ENCODE measurements around the gene LY6G5B.

LY6G5B gene, protein sequence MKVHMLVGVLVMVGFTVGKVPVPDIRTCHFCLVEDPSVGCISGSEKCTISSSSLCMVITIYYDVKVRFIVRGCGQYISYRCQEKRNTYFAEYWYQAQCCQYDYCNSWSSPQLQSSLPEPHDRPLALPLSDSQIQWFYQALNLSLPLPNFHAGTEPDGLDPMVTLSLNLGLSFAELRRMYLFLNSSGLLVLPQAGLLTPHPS

DNA sequence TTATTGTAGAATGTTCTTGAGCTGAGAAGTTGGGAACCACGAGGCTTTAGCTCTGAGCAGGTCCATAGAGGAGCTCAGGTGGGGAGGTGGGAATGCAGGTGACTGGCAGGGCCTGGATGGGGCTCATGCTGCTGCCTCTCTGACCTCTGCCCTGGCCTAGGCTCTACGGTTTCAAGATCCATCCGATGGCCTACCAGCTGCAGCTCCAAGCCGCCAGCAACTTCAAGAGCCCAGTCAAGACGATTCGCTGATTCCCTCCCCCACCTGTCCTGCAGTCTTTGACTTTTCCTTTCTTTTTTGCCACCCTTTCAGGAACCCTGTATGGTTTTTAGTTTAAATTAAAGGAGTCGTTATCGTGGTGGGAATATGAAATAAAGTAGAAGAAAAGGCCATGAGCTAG lies at the start of gene LY6G5B:
TSS of gene LY6G5B (plus strand) at position 301 of the 400 bp plus-strand sequence. CDS start 975 bp downstream, outside the sequence.
- no peak within 1 kb of the TSS for H3K27ac ChIP-seq
- no peak for DNase-seq (ENCODE audit: low read depth, low spot score)

DNA sequence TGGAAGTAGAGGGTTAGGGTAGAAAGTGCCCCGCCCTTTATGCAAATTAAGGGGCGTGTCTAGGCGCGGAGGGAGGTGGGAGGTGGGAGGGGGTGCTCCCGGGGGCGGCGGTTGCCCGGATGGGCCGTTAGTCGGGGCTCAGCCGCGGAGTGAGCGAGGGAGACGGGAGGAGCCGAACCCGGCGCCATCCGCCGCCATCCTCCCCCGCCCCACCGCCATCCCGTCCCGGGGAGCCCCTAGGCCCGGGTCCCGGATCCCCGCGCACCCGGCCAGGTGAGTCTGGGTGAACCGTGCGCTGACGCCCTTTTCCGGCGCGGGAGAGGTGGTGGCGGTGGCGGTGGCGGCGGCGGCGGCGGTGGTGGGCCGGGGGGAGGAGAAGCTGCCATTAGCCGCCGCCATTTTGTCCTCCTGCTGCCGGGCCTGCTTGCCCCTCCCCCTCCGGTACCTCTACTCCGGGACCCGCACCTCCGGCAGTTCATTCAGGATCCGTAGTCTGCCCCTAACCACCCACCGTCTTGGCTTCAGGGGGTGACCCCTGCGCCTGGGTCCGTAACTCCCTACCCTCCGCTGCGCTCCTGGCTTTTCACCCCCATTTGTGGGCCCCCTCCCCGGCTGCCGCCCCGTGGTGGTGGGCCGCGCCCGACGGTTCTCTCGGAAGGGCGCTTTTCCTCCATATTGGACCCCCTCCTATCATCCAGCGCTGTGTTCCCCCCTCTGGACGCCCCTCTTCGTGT lies 49.0 kb upstream of the LY6G5B start, which contains the start of gene PRRC2A:
TSS of gene PRRC2A (plus strand) at position 130 of the 734 bp plus-strand sequence. CDS start 2,075 bp downstream, outside the sequence.
- DNase-seq (ENCODE audit: low read depth, low spot score), result no peak
- peak within 1 kb of the TSS; percentile 91 for H3K27ac ChIP-seq

DNA sequence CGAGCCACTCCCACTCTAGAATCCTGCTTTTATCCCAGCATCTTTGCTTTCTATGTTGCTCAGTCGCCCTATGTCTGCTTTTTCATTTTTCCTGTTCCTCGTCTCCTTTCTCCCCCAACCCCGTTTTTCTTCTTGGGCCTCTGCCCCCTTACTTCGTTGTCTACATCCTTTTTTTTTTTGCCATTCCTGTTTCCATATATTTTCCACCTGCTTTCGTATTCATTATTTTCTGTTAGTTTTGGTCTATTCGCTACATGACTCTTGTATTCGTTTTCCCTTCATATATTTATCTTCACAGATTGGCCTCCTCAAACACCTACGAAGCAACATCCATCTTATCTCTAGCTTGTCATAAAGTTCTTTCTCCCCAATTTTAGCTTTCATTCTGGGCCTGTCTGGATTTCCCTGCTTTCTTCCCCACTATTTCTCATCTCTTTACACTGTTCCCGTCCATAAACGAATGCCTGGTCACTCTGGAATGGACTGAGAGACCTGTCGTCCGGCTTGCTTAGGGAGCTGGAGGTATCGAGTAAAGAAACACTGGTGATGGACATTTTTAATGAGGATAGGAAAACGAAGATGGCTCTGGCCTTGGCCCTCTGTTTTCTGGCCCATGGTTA lies 48.3 kb upstream of the LY6G5B start:
- H3K27ac ChIP-seq, result peak overlapping the region; percentile 91
- DNase-seq (ENCODE audit: low read depth, low spot score), result no peak

DNA sequence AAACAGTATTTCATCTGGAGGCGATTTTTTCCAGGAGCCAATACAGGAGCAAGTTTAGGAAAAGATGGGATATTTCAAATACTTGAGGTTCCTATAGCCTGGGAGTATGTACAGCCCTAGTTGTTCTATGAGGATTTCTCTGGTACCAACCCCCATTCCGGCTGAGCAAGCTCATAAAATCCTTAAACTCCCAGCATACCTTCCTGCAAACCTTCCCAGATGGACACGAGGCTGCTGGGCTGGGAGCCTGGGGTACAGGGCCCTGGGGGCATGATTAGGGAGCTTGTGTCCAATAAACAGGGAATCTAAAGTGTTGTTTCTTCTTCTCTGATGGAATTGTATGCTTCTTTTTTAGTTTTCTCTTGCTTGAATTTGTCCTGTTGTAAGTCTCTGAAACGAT lies 47.8 kb upstream of the LY6G5B start:
- no peak for DNase-seq (ENCODE audit: low read depth, low spot score)
- H3K27ac ChIP-seq, result peak overlapping the region; percentile 91

DNA sequence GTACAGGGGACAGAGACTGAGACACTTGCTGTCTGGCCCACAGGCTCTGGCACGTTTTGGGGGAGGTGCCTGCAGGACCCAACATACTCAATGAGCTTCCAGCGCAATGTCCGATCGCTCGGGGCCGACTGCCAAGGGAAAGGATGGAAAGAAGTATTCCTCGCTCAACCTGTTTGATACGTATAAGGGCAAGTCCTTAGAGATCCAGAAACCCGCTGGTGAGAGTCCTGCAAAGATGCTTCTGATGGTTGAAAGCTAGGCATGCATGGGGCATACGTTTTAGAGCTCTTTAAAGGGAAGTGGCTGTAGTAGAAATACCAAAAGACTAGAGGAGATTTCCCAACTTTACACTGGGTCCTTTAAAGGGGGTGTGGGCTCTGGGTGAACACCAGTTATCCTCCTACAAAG lies 47.1 kb upstream of the LY6G5B start:
- H3K27ac ChIP-seq, result peak overlapping the region; percentile 91

DNA sequence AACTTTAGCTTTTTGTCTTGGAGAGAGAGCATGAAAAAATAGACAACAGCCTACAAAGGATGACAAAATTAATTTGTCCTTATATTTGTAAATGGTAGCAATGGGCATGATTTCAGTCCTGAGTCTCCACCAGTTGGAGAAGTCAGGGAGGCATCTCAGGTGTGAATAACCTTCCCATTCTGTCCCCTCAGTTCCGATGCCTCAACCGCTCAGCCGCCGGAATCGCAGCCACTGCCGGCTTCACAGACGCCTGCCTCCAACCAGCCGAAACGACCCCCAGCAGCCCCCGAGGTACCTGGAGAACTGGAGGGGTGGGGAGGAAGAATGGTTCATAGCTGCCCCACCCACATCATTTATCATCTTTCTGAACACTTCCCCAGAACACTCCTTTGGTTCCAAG lies 45.7 kb upstream of the LY6G5B start:
- no peak overlapping the region for H3K27ac ChIP-seq
- DNase-seq (ENCODE audit: low read depth, low spot score), result no peak

More for the DNA sequence above, 47.1 kb upstream of the LY6G5B start:
- DNase-seq (ENCODE audit: low read depth, low spot score), result no peak

DNA sequence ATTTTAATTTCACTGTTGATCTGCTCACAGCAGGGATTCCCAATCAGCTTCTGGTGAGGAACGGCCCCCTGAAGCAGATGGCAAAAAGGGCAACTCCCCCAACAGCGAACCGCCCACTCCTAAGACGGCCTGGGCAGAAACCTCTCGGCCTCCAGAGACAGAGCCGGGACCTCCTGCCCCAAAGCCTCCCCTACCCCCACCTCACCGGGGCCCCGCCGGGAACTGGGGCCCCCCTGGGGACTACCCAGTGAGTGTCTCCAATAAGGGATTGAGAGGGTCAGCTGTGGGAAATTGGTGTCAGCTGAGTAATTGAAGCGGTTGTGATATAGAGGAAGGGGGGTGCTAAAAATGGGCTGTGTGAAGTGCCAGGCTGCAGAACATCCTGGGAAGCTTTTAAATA lies 42.8 kb upstream of the LY6G5B start:
- no peak for DNase-seq (ENCODE audit: low read depth, low spot score)
- no peak overlapping the region for H3K27ac ChIP-seq

DNA sequence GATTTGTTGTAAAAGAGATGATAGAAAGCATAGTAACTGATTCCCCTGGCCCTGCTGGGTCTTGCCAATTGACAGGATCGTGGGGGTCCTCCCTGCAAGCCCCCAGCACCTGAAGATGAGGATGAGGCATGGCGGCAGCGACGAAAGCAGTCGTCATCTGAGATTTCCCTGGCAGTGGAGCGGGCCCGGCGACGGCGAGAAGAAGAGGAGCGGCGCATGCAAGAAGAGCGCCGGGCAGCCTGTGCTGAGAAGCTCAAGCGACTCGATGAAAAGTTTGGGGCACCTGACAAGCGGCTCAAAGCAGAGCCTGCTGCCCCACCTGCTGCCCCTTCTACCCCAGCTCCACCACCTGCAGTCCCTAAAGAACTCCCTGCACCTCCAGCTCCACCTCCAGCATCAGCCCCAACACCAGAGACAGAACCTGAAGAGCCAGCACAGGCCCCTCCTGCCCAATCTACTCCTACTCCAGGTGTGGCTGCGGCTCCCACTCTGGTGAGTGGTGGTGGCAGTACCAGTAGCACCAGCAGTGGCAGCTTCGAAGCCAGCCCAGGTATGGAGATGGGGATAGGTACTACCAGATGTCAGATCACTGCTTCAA lies 42.0 kb upstream of the LY6G5B start:
- H3K27ac ChIP-seq, result no peak overlapping the region
- no peak for DNase-seq (ENCODE audit: low read depth, low spot score)

DNA sequence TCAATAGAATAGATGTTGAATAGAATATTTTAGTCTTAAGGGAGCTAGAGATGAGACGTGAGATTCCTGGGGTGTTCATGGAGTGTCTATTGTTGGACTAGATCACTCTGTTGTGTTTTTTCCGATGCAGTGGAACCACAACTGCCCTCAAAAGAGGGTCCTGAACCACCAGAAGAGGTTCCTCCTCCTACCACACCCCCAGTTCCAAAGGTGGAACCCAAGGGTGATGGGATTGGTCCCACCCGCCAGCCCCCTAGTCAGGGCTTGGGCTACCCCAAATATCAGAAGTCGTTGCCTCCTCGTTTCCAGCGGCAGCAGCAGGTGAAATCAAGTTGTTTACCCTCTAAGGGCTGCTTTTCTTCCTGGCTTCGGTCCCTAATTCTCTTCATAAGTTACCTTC lies 40.8 kb upstream of the LY6G5B start:
- no peak overlapping the region for H3K27ac ChIP-seq

DNA sequence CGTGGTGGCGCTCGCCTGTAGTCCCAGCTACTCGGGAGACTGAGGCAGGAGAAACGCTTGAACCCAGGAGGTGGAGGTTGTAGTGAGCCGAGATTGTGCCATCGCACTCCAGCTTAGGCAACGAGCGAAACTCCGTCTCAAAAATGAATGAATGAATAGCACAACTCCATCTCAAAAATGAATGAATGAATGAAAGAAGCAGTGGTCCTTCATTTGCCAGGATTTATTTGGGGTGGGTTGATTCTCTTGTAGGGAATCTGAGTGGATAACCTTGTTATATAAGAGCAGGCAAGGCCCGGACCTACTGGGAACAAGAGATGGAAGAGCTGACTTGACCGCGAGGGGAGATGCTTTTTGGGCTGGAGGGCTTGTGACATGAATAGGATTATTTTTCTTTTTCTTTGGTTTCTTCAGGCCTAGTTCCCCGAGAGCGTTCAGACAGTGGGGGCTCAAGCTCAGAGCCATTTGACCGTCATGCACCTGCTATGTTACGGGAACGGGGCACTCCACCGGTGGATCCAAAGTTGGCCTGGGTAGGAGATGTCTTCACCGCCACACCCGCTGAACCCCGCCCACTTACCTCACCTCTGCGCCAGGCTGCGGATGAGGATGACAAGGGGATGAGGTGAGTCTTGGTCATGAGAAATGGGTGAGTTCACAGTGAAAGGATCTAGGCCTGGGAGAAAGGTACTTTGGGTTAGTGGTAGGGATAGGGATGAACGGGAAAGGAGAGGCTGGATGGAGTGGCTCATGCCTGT lies 39.4 kb upstream of the LY6G5B start:
- no peak overlapping the region for H3K27ac ChIP-seq
- no peak for DNase-seq (ENCODE audit: low read depth, low spot score)

More for the DNA sequence above, 40.8 kb upstream of the LY6G5B start:
- DNase-seq (ENCODE audit: low read depth, low spot score), result no peak

DNA sequence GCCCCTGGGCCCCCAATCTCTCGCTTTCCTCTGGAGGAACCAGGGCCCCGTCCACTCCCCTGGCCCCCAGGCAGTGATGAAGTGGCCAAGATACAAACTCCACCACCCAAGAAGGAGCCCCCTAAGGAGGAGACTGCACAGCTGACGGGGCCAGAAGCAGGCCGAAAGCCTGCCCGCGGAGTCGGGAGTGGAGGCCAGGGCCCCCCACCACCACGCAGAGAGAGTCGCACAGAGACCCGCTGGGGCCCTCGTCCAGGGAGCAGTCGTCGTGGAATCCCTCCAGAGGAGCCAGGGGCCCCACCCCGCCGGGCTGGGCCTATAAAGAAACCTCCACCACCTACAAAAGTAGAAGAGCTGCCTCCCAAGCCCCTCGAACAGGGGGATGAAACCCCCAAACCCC lies 38.6 kb upstream of the LY6G5B start:
- H3K27ac ChIP-seq, result no peak overlapping the region
- no peak for DNase-seq (ENCODE audit: low read depth, low spot score)

DNA sequence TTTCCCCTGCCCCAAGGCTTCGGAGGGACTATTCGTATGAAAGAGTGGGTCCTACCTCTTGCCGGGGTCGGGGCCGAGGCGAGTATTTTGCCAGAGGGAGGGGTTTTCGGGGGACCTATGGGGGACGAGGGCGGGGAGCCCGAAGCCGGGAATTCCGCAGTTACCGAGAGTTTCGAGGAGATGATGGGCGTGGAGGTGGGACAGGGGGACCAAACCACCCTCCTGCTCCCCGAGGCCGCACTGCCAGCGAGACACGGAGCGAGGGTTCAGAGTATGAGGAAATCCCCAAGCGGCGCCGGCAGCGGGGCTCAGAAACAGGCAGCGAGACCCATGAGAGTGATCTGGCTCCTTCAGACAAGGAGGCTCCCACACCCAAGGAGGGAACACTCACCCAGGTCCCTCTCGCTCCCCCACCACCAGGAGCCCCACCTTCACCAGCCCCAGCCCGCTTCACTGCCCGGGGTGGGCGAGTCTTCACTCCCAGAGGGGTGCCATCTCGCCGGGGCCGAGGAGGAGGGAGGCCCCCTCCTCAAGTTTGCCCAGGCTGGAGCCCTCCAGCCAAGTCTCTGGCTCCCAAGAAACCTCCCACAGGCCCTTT lies 38.0 kb upstream of the LY6G5B start:
- no peak overlapping the region for H3K27ac ChIP-seq
- DNase-seq (ENCODE audit: low read depth, low spot score), result no peak

DNA sequence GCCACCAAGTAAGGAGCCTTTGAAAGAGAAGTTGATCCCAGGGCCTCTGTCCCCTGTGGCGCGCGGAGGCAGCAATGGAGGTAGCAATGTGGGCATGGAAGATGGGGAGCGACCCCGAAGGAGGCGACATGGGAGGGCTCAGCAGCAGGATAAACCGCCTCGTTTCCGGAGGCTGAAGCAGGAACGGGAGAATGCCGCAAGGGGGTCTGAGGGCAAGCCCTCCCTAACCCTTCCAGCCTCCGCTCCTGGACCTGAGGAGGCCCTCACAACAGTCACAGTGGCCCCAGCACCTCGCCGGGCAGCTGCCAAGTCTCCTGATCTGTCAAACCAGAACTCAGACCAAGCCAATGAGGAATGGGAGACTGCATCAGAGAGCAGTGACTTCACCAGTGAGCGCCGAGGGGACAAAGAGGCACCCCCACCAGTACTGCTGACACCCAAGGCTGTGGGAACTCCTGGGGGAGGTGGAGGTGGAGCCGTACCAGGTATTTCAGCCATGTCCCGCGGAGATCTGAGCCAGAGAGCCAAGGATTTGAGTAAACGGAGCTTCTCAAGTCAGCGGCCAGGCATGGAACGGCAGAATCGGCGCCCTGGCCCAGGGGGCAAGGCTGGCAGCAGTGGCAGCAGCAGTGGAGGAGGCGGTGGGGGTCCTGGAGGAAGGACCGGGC lies 37.4 kb upstream of the LY6G5B start:
- DNase-seq (ENCODE audit: low read depth, low spot score), result no peak
- H3K27ac ChIP-seq, result no peak overlapping the region

DNA sequence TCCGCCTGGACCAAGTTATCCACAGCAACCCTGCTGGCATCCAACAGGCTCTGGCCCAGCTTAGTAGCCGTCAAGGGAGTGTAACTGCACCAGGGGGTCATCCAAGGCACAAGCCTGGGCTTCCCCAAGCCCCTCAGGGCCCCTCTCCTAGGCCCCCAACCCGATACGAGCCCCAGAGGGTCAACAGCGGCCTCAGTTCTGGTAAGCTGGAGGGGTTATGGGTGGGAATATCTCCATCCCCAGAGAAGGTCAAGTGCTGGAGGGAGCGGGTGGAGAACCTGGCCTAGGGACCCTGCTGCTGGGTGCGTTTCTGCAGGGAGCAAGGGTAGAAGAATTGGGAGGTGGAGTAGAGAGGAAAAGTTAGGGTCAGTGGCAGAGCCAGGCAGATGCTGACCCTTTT lies 36.3 kb upstream of the LY6G5B start:
- DNase-seq (ENCODE audit: low read depth, low spot score), result no peak
- H3K27ac ChIP-seq, result no peak overlapping the region

DNA sequence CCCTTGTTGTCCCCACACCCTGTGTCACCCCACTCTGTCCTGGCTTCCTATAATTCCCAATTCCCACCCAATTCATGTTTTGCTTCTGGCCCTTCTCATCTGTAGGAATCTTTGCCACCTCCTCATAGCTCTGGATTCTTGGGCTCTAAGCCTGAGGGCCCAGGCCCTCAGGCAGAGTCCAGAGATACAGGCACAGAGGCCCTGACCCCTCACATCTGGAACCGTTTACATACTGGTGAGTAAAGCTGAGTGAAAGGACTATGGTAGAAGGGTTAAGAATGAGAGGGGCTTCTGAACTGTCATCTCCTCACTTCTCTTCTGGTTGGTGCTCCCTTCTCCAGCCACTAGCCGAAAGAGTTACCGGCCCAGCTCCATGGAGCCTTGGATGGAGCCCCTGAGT lies 35.6 kb upstream of the LY6G5B start:
- no peak overlapping the region for H3K27ac ChIP-seq
- DNase-seq (ENCODE audit: low read depth, low spot score), result no peak

DNA sequence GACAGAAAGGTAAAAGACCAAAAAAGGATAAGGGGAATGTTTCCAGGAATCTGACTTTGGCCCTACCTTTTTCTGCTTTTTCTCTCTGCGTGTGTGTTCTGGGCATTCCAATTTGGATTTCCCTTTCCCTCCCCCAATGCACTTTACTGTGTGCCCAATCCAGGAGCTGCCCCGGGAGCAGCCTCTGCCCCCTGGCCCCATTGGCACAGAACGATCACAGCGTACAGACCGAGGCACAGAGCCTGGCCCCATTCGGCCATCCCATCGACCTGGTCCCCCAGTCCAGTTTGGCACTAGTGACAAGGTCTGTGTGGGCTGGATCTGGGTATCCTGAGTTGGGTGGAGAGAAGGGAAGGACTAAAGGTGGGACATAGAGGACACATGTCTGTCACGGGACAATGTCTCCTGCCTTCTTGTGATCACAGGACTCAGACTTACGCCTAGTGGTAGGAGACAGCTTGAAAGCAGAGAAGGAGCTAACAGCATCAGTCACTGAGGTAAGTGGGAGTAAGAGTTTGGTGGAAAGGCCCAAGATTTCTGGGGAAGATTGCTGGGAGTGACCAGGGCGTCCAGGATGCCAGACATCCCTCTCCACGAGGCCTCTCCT lies 34.7 kb upstream of the LY6G5B start:
- no peak for DNase-seq (ENCODE audit: low read depth, low spot score)

DNA sequence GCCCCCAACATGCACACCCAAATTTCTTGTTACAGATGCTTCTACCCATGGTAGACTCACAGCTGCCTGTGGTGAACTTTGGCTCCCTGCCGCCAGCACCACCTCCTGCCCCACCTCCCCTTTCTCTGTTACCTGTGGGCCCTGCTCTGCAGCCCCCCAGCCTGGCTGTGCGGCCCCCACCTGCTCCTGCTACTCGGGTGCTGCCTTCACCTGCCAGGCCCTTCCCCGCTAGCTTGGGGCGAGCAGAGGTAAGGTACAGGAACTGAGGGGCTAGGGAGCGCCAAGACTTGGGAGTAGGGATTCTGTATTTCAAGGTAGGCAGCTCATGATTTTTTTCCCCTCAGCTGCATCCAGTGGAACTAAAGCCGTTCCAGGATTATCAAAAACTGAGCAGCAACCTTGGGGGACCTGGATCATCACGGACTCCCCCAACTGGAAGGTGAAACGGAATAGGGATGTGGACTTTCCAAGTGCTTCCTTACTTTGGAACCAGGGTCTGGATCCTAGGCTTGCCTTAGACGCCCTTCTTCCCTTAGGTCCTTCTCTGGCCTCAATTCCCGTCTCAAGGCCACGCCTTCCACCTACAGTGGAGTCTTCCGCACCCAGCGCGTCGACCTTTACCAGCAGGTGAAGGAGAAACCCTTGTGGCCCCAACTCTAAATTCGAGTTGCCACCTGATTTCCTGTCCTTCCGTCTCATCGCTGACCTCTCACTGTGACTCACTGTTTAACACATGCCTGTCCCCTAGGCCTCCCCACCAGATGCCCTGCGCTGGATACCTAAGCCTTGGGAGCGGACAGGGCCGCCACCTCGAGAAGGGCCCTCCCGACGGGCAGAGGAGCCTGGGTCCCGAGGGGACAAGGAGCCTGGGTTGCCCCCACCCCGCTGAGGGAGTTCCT lies 32.8 kb upstream of the LY6G5B start:
- no peak for DNase-seq (ENCODE audit: low read depth, low spot score)
- no peak overlapping the region for H3K27ac ChIP-seq

More for the DNA sequence above, 34.7 kb upstream of the LY6G5B start:
- no peak overlapping the region for H3K27ac ChIP-seq

DNA sequence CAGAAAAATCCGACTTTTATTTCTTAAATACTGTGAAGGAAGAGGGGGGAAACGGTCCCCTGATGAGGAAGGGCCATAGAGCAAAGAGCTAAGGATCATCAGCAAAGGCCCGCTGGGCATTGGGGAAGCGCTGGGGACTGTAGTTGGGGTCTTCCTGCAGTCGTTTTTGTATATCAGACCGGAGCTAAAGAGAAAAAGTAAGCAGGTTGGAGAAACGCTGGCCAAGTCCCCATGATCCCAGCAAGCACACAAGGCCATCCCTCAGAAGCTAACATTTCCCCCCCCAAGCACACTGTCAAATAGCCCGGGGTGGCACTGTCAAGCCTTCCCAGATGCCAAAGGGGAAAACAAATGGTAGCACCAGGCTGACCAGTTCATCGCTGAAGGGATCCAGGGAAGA lies 30.7 kb upstream of the LY6G5B start:
- no peak for DNase-seq (ENCODE audit: low read depth, low spot score)
- H3K27ac ChIP-seq, result no peak overlapping the region
